ENCODE results near the gene LIX1. TPM values are rescaled to one million over a fixed set of nuclear protein-coding genes. Genes with fewer than 3 reads are reported as not detected.

Gene LIX1
- total RNA-seq, 1 donor from 2014 or later, result not detected

GRCh38 chr5:97127727-97128126 lies 14.7 kb downstream of the LIX1 start:
- Histone ChIP-seq H3K4me3 (ENCODE audit: low read depth, low read length) (no peak overlapping the region), H3K27me3 (ENCODE audit: control insufficient read depth, insufficient read depth, low read length) (no peaks in the 10 kb centered on the region), H3K36me3 (ENCODE audit: control insufficient read depth, insufficient read depth, low read length) (no peaks in the 10 kb centered on the region)
- DNase-seq (ENCODE audit: low read depth), result no peak
- no peak for TF ChIP-seq CTCF (IDR thresholded peaks at IDR 0.05; ENCODE audit: insufficient read depth, low read length, poor library complexity, severe bottlenecking)

GRCh38 chr5:97125125-97125683 lies 17.2 kb downstream of the LIX1 start:
- DNase-seq (ENCODE audit: low read depth), result no peak
- H3K27me3 ChIP-seq (ENCODE audit: control insufficient read depth, insufficient read depth, low read length), result no peaks in the 10 kb centered on the region
- no peak overlapping the region for H3K4me3 ChIP-seq (ENCODE audit: low read depth, low read length)
- no peaks in the 10 kb centered on the region for H3K36me3 ChIP-seq (ENCODE audit: control insufficient read depth, insufficient read depth, low read length)
- no peak for TF ChIP-seq CTCF (IDR thresholded peaks at IDR 0.05; ENCODE audit: insufficient read depth, low read length, poor library complexity, severe bottlenecking)

GRCh38 chr5:97124335-97124734 lies 18.1 kb downstream of the LIX1 start:
- Histone ChIP-seq H3K27me3 (ENCODE audit: control insufficient read depth, insufficient read depth, low read length) (no peaks in the 10 kb centered on the region), H3K36me3 (ENCODE audit: control insufficient read depth, insufficient read depth, low read length) (no peaks in the 10 kb centered on the region), H3K4me3 (ENCODE audit: low read depth, low read length) (no peak overlapping the region)
- TF ChIP-seq CTCF (IDR thresholded peaks at IDR 0.05; ENCODE audit: insufficient read depth, low read length, poor library complexity, severe bottlenecking), result no peak
- DNase-seq (ENCODE audit: low read depth), result no peak

- Histone ChIP-seq H3K27me3 (ENCODE audit: control insufficient read depth, insufficient read depth, low read length) (no peaks in the 10 kb centered on the region), H3K4me3 (ENCODE audit: low read depth, low read length) (no peak overlapping the region), H3K36me3 (ENCODE audit: control insufficient read depth, insufficient read depth, low read length) (no peaks in the 10 kb centered on the region)
- DNase-seq (ENCODE audit: low read depth), result no peak
- TF ChIP-seq CTCF (IDR thresholded peaks at IDR 0.05; ENCODE audit: insufficient read depth, low read length, poor library complexity, severe bottlenecking), result no peak
Measured at GRCh38 chr5:97121848-97122247, 20.6 kb downstream of the LIX1 start.

GRCh38 chr5:97120195-97120594 lies 22.2 kb downstream of the LIX1 start:
- no peak for TF ChIP-seq CTCF (IDR thresholded peaks at IDR 0.05; ENCODE audit: insufficient read depth, low read length, poor library complexity, severe bottlenecking)
- H3K36me3 ChIP-seq (ENCODE audit: control insufficient read depth, insufficient read depth, low read length), result no peaks in the 10 kb centered on the region
- no peak for DNase-seq (ENCODE audit: low read depth)
- H3K4me3 ChIP-seq (ENCODE audit: low read depth, low read length), result no peak overlapping the region
- no peaks in the 10 kb centered on the region for H3K27me3 ChIP-seq (ENCODE audit: control insufficient read depth, insufficient read depth, low read length)

GRCh38 chr5:97119007-97119390 lies 23.4 kb downstream of the LIX1 start:
- DNase-seq (ENCODE audit: low read depth), result no peak
- Histone ChIP-seq H3K36me3 (ENCODE audit: control insufficient read depth, insufficient read depth, low read length) (no peaks in the 10 kb centered on the region), H3K4me3 (ENCODE audit: low read depth, low read length) (no peak overlapping the region), H3K27me3 (ENCODE audit: control insufficient read depth, insufficient read depth, low read length) (no peaks in the 10 kb centered on the region)
- TF ChIP-seq CTCF (IDR thresholded peaks at IDR 0.05; ENCODE audit: insufficient read depth, low read length, poor library complexity, severe bottlenecking), result no peak
